Effector memory CD8-positive, alpha-beta T cell (primary cell): ENCODE measurements around the gene ADAMTS2.

Experiments used
- ATAC-seq: fragments of 150-1000 bp; cut with Tn5 transposase; replicated peaks from 2 replicates; pipeline ENCODE4 v1.10.0; 2021; ENCODE audit warnings: mild to moderate bottlenecking, moderate library complexity
- DNase-seq, 3 experiments: peaks; one replicate each; pipeline ENCODE4 v3.0.0; 2021
- H3K27ac Mint-ChIP-seq, 2 donors: one replicate each; pipeline ENCODE4 v1.8.0; 2022; ENCODE audit warnings: mild to moderate bottlenecking in 2 of 2, mixed read lengths in 2 of 2, moderate library complexity in 2 of 2
- H3K27me3 Mint-ChIP-seq, 2 donors: one replicate each; pipeline ENCODE4 v1.8.0; 2022; ENCODE audit warnings: mixed read lengths in 2 of 2
- H3K36me3 Mint-ChIP-seq: one replicate; pipeline ENCODE4 v1.8.0; 2022; ENCODE audit warnings: mild to moderate bottlenecking, moderate library complexity, mixed read lengths; ENCODE audit not compliant: insufficient read depth
- H3K4me1 Mint-ChIP-seq, 2 donors: one replicate each; pipeline ENCODE4 v1.8.0; 2022; ENCODE audit warnings: low read depth in 2 of 2, mixed read lengths in 2 of 2
- H3K4me3 Mint-ChIP-seq, 2 donors: one replicate each; pipeline ENCODE4 v1.8.0; 2022; ENCODE audit warnings: mild to moderate bottlenecking in 2 of 2, mixed read lengths in 2 of 2, moderate library complexity in 2 of 2
- H3K9me3 Mint-ChIP-seq, 2 donors: one replicate each; pipeline ENCODE4 v1.8.0; 2022; ENCODE audit warnings: mixed read lengths in 2 of 2
- total RNA-seq, 9 experiments: gene quantifications; one replicate each; lab custom pipeline; 2026; lab: John Stamatoyannopoulos, UW

Gene ADAMTS2
- total RNA-seq = 0 to 0.54 (median 0) reads per million in 9 experiments

DNA sequence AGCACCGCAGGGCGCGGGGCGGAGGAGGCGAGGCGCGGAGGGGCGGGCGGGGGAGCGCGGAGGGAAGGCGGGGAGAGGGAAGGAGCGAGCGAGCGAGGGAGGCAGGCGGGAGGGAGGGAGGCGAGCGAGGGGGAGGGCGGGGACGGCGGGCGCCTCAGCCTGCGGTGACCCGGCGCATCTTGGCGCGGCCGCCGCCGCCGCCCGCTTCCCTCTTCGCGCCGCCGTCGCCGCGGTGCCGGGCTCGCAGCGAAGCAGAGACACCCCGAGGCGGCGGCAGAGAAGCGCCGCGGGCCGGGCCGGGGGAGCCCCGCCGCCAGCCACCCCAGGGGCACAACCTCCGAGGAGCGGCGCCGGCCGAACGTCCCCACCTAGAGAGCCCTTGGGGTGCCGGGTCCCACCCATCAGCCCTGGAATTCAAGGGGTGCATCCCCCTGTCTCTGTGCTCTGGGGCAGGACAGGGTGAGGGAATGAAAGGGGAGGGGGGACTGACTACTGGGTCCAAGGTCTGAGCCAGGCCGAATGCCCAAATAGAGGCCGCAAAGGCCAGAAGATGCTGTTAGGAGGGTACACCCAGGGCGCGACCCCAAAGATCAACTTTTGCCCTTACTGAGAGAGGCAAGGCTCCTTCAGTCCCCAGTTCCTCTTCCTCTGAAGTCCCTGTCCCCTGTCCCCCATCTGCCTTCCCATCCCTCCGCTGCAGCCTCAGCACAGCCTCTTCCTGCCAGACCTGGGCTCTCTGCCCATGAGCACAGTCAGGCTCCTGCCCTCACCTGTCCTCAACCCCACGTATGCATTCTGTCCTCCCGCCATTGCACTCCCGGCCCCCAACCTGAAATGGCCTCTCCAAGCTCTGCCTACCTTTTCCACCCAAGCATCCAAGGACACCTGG lies at the start of gene ADAMTS2:
Gene ADAMTS2 (minus strand): TSS at position 29 of the 889 bp plus-strand sequence. CDS start 133 bp downstream, outside the sequence.
- H3K4me1 Mint-ChIP-seq = peaks cover 0 to 12% of the 10 kb centered on the region in 2 donors
- no peak within 1 kb of the TSS for H3K27ac Mint-ChIP-seq
- H3K36me3 Mint-ChIP-seq = no peaks in the 10 kb centered on the region
- peak within 1 kb of the TSS; percentile 49 to 68 for H3K4me3 Mint-ChIP-seq
- H3K9me3 Mint-ChIP-seq = no peaks in the 10 kb centered on the region
- ATAC-seq = no peak
- H3K27me3 Mint-ChIP-seq = peaks cover 53 to 82% of the 10 kb centered on the region in 2 donors
- DNase-seq = no peak

- no peak overlapping the region for H3K4me3 Mint-ChIP-seq
- H3K9me3 Mint-ChIP-seq = peaks cover 2 to 6% of the 10 kb centered on the region in 2 donors
- no peak overlapping the region for H3K27ac Mint-ChIP-seq
- no peaks in the 10 kb centered on the region for H3K36me3 Mint-ChIP-seq
- ATAC-seq (no peak), DNase-seq (no peak)
- peaks cover 19 to 20% of the 10 kb centered on the region in 2 donors for H3K27me3 Mint-ChIP-seq
- H3K4me1 Mint-ChIP-seq = no peaks in the 10 kb centered on the region
Observed at GRCh38 chr5:179393078-179393477, 47.8 kb upstream of the ADAMTS2 start.

DNA sequence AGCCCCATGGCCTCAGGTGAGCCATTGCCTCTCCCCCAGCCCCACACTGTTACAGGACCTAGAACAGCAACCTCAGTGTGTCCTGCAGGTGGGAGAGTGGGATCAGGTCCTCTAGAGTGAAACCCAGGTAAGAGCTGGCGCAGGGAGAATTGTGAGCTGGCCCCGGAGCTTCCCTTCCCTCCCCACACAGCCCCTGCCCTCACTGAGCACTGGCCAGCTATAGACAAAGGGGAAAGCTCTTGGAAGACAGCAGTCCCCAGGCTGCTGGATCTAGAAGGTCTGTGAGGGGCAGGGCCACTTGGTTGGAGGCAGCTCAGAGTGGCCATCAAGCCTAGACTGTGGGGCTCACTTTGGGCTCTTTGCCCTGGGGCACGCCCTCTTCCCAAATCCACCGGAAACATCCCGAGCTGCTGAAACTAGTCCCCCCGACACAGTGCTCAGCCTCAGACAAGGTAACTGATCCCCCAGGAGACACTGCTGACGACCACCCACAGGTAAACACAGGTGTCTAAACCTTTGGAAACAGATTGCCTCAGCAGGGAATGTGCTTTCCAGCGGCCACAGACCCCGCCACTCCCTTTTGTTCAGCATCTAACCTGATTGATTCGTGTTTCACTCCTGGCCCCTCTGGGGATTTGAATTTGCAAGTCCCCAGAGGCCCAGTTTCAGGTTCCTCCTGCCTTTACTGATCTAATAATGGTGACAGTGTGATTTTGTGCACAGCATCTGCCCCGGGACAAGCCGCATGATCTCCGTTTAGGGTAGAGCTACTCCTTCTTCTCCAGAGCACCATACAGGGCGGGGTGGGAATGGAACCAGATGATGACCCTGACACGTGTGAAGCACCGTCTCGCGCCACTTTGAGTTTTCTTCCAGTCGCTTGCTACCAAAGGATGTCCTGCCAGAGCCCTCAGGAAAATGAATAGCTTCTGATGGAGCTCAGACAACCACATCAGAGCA lies 42.2 kb upstream of the ADAMTS2 start:
- no peak for ATAC-seq
- peaks cover 22 to 43% of the 10 kb centered on the region in 2 donors for H3K27me3 Mint-ChIP-seq
- H3K9me3 Mint-ChIP-seq = peaks cover 0 to 6% of the 10 kb centered on the region in 2 donors
- no peak overlapping the region for H3K27ac Mint-ChIP-seq
- no peak overlapping the region for H3K4me3 Mint-ChIP-seq
- H3K4me1 Mint-ChIP-seq = no peaks in the 10 kb centered on the region
- no peaks in the 10 kb centered on the region for H3K36me3 Mint-ChIP-seq
- no peak for DNase-seq

DNA sequence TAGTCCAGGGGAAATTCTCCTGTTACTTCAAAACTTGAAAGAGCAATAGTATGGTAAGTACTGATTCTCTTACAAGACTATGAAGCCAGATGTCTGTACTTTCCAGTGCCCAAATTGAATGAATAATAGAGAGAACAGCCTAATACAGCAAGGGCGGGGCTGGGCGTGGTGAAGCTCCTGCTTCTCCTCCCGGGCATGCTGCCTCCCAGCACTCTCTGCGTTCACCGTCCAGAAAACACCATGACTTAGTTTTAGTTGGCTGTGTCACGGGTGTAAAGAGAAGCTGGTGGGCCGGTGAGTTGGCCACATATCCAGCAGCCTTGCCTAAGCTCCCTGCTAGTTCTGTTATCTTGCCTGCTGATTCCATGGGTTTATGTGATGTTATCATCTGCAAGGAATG lies 40.7 kb upstream of the ADAMTS2 start:
- Mint-ChIP-seq H3K4me1 (no peaks in the 10 kb centered on the region), H3K36me3 (no peaks in the 10 kb centered on the region), H3K9me3 (peaks cover 0 to 6% of the 10 kb centered on the region in 2 donors), H3K27me3 (peaks cover 22 to 43% of the 10 kb centered on the region in 2 donors), H3K4me3 (no peak overlapping the region), H3K27ac (no peak overlapping the region)
- no peak for DNase-seq
- no peak for ATAC-seq

- Mint-ChIP-seq H3K4me3 (no peak overlapping the region), H3K36me3 (no peaks in the 10 kb centered on the region), H3K4me1 (no peaks in the 10 kb centered on the region), H3K27me3 (peaks cover 13 to 18% of the 10 kb centered on the region in 2 donors), H3K27ac (no peak overlapping the region), H3K9me3 (no peaks in the 10 kb centered on the region)
- DNase-seq = no peak
- no peak for ATAC-seq
Observed at GRCh38 chr5:179382486-179382885, 37.2 kb upstream of the ADAMTS2 start.

- H3K9me3 Mint-ChIP-seq = no peaks in the 10 kb centered on the region
Observed at GRCh38 chr5:179381691-179382090, 36.4 kb upstream of the ADAMTS2 start.

DNA sequence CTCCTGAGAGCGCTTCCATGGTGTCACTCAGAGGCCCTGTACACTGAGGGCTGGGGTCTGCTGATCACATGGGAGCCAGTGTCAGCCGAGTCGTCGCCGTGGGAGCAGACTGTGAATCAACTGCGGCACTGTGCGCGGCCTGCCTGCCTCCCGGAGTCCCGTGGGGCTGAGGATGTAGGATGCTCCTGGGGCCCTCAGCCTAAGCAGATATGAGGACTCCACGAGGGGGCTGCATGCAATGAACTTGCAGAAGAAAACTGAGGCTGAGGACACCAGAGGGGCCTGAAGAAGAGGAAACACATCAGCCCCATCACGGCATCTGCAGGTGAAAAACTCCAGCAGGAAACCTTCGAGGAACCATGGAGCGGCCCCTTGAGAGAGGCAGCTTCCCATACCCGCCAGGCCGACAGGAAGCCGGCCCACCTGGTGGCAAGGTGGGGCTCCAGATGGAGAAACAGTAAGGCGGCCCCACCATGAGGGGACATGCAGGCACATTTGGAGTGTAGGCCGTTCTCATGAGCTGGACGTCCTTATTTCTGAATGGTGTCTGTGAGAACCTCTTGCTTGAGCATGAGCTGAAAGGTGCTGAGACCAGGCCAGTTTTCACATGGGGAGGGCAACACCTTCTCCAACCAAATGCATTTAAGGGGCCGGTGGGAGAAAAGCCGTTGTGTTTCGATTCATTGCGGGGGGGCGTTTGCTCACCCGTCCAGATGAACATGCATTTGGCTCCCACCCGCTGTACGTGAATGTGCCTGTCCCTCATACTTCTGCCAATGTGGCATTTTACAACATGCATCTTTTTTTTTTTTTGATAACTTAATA lies 35.2 kb upstream of the ADAMTS2 start:
- no peak overlapping the region for H3K27ac Mint-ChIP-seq
- H3K4me3 Mint-ChIP-seq = no peak overlapping the region
- no peaks in the 10 kb centered on the region for H3K4me1 Mint-ChIP-seq
- DNase-seq = no peak
- no peak for ATAC-seq
- no peaks in the 10 kb centered on the region for H3K9me3 Mint-ChIP-seq
- no peaks in the 10 kb centered on the region for H3K36me3 Mint-ChIP-seq
- H3K27me3 Mint-ChIP-seq = peaks cover 0 to under 1% of the 10 kb centered on the region in 2 donors

More at GRCh38 chr5:179381691-179382090, 36.4 kb upstream of the ADAMTS2 start:
- Mint-ChIP-seq H3K4me1 (no peaks in the 10 kb centered on the region), H3K4me3 (no peak overlapping the region), H3K27me3 (peaks cover 6 to 10% of the 10 kb centered on the region in 2 donors), H3K27ac (no peak overlapping the region), H3K36me3 (no peaks in the 10 kb centered on the region)
- DNase-seq (no peak), ATAC-seq (no peak)

DNA sequence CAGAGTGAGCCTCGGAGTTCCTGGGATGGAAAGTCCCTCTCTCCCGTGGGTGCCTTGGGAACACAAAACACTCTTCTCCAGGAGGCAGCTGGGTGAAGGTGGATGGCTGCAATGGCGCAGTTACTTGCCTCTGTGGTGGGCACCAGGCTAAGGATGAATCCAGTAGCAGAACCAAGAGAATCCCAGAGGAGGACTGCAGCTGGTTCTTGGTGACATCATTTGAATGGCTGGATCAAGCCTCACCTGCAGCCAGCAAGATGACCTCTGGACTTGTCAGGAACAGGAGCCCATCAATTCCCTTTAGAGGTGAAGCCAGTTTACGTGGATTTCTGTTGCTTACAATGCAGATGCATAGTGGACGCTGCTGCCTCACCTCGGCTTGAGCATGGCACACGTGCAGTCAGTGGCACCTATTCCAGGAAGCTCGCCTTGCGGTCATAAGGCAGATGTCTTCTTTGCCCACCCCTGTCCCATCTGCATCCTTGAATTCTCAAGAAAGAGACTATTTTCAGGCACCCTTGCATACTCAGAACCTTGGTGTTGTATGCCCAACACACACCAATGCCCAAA lies 34.1 kb upstream of the ADAMTS2 start:
- H3K27ac Mint-ChIP-seq = no peak overlapping the region
- H3K36me3 Mint-ChIP-seq = no peaks in the 10 kb centered on the region
- ATAC-seq (no peak), DNase-seq (no peak)
- no peaks in the 10 kb centered on the region for H3K9me3 Mint-ChIP-seq
- no peaks in the 10 kb centered on the region for H3K4me1 Mint-ChIP-seq
- no peak overlapping the region for H3K4me3 Mint-ChIP-seq
- H3K27me3 Mint-ChIP-seq = peaks cover 0 to 1% of the 10 kb centered on the region in 2 donors

GRCh38 chr5:179378441-179379271 lies 33.4 kb upstream of the ADAMTS2 start:
- H3K27me3 Mint-ChIP-seq = peaks cover 0 to 7% of the 10 kb centered on the region in 2 donors
- H3K4me3 Mint-ChIP-seq = no peak overlapping the region
- peaks cover 0 to 1% of the 10 kb centered on the region in 2 donors for H3K9me3 Mint-ChIP-seq
- ATAC-seq (no peak), DNase-seq (no peak)
- H3K4me1 Mint-ChIP-seq = no peaks in the 10 kb centered on the region
- no peaks in the 10 kb centered on the region for H3K36me3 Mint-ChIP-seq
- H3K27ac Mint-ChIP-seq = no peak overlapping the region

GRCh38 chr5:179378116-179378440 lies 32.8 kb upstream of the ADAMTS2 start:
- H3K4me3 Mint-ChIP-seq = no peak overlapping the region
- ATAC-seq = no peak
- H3K9me3 Mint-ChIP-seq = peaks cover 0 to 1% of the 10 kb centered on the region in 2 donors
- no peaks in the 10 kb centered on the region for H3K4me1 Mint-ChIP-seq
- peaks cover 0 to 7% of the 10 kb centered on the region in 2 donors for H3K27me3 Mint-ChIP-seq
- no peaks in the 10 kb centered on the region for H3K36me3 Mint-ChIP-seq
- DNase-seq = no peak
- H3K27ac Mint-ChIP-seq = no peak overlapping the region

DNA sequence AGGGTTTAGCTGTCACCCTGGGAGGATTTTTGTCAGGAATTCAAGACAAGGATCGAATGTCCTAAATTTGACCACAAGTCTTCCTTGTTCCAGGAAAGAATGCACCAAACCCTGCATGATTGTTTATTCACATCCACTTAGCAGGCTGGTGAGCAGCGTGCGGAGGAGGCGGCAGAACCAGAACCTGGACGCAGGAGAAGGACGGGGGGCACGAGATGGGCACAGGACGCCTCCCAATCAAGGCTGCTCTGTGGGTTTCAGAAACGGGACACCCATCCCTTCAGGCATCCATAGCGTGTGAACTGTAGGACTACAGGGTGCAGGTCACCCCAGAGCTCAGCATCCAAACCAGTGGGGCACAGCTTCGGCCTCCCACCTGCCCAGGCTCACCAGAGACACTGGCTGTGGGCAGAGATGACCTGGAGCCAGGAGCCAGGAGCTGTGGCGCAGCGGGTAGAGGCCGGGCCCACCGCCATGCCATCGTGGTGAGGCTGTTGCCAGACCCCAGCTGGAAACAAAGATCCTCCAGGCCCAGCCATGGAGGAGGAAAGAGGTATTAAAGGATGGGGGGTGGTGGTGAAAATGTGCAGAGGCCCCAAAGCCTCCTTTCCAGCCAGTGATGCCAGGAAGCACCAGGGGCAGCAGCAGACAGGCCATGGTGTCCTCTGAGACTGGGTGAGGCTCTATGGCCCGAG lies 32.3 kb upstream of the ADAMTS2 start:
- DNase-seq (no peak), ATAC-seq (no peak)
- peaks cover 0 to 7% of the 10 kb centered on the region in 2 donors for H3K27me3 Mint-ChIP-seq
- no peaks in the 10 kb centered on the region for H3K4me1 Mint-ChIP-seq
- H3K9me3 Mint-ChIP-seq = peaks cover 0 to 1% of the 10 kb centered on the region in 2 donors
- H3K4me3 Mint-ChIP-seq = no peak overlapping the region
- no peak overlapping the region for H3K27ac Mint-ChIP-seq
- no peaks in the 10 kb centered on the region for H3K36me3 Mint-ChIP-seq
